ENCODE results near the gene RPL5.
"Not testable (repeated sequence)": the region's sequence is repeated elsewhere in the genome, so short reads cannot be mapped to it uniquely, and the experiment has no call there.

Gene RPL5

DNA sequence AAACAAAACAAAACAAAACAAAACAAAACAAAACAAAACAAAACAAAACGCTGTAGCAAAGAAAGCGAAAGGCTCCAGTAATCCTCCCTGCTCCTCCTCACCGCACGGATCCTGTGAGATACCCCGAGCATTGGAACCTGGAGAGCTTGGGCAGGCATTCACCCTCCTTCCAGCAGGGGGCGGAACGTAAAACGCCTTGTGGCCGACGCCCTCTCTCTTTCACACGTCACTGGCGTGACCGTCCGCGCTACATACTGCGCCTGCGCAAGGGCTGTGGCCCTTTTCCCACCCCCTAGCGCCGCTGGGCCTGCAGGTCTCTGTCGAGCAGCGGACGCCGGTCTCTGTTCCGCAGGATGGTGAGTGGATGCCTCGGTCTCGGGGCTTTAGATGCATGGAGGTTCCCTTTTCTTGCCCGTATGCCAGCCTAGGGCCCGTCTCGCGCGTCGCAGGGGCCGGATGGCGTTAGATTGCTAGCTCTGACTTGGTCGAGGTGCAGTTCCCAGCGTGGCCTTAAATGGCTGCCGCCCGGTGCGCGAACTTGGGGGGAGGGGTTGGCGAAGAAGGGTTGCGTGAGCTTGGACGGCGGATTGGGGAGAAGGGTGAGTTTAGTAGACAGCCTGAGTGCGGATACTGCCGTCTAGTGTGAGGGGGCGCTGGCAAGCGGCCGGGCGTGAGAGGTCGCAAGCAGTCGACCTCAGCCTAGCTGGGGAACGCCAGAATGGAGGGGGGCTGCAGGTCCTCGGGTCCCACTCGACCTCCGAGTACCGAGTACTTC, at the start of gene RPL5:
Gene RPL5, plus strand, starts transcription at position 279 of the 775 bp plus-strand sequence. Its CDS starts 75 bp downstream, at position 354.
- DNase-seq (ENCODE audit: low read depth) = peak; percentile 75

DNA sequence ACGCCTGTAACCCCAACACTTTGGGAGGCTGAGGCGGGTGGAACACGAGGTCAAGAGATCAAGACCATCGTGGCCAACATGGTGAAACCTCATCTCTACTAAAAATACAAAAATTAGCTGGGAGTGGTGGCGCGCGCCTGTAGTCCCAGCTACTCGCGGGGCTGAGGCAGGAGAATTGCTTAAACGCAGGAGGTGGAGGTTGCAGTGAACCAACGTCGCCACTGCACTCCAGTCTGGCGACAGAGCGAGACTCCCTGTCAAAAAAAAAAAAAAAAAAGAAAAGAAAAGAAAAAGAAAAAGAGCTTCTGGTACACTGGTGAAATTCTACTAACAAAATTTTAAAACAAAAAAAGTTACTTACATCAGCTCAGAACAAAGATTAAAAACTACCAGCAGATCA, 48.3 kb upstream of the RPL5 start:
- not testable (repeated sequence) for DNase-seq (ENCODE audit: low read depth)

DNA sequence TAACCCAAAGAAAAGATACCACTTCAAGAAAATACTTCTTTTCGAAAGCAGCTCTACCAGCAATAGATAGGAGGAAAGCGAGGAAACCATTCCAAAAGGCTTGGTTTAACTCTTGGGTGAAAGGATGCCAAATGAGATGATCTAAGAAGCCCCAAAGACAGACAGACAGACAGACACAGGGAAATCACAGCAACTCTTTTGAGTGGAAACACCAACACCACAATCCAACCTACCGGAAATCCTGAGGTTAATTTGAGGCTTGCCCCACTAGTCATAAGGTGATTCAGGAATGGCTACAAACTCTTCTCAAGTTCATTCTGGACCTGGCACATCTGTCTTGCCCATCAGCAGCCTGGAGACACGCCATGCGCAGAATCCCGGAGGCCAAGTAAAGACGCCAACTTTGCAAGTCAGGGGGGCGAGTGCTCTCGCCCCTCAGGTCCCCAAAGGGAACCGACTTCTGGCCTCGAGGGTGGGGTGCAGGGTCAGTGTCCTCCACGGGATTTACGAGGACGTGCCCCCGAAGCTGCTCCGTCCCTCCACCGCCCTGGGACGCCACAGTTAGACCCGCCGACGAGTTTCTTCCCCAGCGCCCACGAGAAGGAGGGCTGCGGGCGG, 47.7 kb upstream of the RPL5 start:
- DNase-seq (ENCODE audit: low read depth) = peak; percentile 16

DNA sequence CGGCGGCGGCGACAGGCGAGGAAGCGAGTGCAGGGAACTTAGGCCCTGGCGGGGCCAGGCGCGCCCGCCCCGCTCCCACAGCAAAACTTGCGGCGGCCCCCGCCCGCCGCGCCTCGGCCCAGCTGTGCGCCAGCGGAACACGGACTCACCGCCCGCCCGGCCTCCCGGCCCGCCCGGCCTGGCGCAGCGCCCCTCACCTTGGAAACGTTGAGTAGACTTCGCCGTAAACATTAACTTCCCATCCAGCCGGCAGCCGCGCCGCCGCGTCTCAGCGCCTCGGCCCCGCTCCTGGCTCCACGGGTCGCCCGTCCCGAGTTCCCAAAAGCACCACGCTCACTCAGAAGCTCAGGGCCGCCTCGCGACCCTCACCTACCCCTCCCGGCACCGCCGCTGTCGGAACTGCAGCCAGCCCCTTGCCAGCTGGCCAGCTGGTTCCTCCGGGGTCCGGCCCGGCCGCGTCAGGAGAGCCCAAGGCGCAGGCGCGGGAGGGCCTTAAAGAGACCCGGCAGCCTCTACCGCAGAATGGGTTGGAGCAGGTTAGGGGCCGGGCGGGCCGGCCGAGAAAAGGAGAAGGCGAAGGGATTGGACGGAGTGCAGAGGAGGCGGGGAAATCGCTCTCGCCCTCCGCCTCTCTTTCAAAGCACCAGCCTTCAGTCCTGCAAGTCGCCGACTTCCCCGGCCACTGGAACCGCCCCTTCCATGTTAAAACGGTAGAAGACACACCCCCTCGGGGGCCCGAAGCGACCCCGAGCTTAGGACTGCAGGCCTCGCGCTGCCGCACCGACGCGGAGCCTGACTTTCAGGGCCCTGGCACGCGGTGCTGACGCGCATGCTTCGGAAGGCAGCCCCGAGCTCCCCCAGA, 47.0 kb upstream of the RPL5 start, which contains the start of gene EVI5:
Gene EVI5, minus strand, starts transcription at position 470 of the 862 bp plus-strand sequence. CDS start 48,562 bp downstream, outside the sequence.
- peak; percentile 74 for DNase-seq (ENCODE audit: low read depth)

DNA sequence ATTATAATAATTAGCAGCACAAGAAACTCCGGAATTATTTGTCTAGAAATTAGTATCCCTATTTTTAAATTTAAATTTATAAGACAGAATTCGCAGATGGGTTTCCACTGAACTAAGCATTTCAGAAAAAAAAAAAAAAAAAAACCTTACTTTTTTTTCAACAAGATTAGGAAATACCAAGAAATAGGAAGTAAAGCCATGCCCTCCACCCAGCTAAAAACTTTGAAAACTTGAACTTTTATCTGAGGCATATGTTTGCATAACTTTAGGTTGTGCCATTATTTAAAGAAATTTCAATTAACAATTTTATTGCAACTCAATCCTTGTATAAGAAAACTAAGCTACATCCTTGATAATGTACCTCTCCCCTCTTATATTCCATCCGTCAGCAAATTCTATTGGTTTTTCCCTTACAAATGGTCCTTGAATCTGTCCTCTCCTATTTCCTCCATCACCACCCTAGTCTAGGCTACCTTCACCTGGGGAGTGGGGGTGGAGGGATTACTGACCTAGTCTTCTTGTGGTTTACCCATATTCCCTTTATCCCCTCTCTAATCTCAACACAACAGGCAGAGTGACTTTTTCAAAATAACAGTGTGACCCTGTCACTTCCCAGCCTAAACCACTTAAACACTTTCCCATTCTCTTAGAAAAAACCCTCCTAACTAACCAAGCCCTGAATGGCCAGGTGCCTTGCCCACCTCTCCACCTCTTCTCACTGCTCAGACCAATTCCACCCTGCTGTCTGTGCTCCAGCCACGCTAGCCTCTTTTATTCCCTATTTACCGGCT, 45.5 kb upstream of the RPL5 start:
- DNase-seq (ENCODE audit: low read depth) = no peak

DNA sequence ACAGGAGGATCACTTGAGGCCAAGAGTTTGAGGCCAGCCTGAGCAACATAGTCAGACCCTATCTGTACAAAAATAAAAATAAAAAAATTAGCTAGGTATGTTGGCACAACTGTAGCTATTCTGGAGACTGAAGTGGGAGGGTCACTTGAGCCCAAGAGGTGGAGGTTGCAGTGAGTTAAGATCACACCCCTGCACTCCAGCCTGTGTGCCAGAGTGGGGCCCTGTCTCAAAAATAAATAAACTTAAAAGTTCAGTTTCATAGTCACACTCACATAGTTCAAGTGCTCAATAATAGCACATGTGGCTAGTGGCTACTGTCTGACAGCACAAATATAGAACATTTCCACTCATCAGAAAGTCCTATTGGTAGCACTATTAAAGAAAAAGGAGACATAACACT, 41.8 kb upstream of the RPL5 start:
- no peak for DNase-seq (ENCODE audit: low read depth)

DNA sequence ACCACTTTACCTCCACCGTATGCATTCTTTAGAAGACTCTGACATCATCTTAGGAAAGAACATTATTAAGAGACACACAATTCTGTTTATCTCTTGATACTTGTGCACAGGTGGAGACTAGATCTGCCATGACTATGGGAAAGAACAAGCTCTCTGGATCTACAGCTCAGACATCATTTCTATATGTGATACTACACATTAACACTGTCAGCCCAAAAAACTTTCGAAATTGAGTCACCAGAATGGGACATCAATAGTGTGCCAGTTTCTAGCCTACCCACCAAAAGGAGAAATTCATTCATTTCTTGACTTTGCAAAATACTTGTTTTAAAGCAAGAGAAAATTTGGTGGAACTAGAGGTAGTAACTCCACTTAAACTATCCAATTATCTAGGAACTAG, 41.0 kb upstream of the RPL5 start:
- DNase-seq (ENCODE audit: low read depth) = no peak

DNA sequence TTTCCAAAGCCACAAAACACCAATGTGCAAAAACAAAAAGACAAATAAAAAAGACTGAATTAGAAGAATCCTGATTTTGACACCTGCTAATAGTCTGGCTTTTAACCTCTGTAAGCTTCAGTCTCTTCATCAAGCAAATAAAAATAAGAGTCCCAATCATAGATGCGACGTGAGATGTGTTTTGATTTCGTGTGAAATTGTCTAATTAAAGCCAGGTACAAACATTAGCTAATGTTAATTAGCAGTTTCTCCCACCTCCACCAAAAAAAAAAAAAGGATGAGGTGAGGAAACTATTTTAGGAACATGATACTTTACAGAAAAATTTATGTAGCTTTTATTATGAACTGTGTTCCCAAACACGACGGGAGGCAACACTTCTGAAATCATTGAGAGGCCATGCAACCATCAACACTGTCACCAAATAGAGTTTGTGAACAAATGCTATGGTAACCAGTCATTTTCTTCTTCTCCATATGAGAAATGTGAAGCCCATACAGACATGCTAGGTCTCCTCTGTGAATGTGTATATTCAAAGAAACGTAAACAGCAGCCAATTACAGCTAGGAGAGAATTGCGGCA, 40.3 kb upstream of the RPL5 start:
- DNase-seq (ENCODE audit: low read depth) = no peak

DNA sequence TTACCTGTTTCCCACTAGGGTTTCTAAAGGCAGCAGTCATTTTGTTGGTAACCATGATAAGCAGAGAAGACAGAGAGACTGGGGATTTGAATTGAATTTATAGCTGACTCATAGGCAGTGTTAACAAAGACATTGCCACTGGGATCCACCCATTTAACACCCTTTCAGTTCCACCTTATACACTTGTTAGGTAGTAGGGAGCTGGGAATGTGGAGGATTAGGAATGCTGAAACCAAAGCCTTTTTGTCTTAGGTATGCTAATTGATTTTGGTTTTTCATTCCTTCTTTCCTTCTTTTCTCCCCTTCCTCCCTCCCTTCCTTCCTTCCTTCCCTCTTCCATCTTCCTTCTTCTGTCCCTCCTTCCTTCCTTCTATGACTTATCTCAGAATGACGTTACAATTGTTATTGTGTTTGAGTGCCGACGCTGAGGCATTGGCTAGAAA, 39.5 kb upstream of the RPL5 start:
- DNase-seq (ENCODE audit: low read depth) = no peak

DNA sequence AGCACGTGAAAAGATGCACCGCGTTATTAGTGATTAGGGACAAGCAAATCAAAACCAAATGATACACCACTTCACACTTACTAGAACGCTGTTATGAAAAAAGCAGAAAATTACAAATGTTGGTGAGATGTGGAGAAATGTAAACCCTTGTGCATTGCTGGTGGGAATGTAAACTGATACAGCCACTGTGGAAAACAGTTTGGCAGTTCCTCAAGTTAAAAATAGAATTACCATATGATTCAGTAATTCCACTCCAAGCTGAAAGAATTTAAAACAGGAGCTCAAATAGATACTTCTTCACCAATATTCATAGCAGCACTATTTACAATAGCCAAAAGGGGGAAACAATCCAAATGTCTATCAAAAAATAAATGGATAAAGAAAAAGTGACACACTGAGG, 36.7 kb upstream of the RPL5 start:
- no peak for DNase-seq (ENCODE audit: low read depth)

DNA sequence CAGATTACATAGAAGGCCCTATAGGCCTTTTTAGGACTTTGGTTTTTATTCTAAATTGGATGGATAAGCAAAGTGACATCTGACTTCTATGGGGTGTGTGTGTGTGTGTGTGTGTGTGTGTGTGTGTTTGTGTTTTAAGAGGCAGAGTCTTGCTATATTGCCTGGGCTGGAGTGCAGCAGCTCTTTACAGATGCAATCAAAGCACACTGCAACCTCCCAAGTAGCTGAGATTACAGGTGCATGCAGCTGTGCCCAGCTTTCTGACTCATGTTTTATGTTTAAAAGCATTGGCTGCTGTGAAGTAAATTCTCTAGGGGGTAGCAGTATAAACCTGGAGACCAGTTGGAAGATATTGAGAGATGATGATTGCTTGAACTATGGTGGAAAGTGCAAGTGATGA, 34.5 kb upstream of the RPL5 start:
- no peak for DNase-seq (ENCODE audit: low read depth)

DNA sequence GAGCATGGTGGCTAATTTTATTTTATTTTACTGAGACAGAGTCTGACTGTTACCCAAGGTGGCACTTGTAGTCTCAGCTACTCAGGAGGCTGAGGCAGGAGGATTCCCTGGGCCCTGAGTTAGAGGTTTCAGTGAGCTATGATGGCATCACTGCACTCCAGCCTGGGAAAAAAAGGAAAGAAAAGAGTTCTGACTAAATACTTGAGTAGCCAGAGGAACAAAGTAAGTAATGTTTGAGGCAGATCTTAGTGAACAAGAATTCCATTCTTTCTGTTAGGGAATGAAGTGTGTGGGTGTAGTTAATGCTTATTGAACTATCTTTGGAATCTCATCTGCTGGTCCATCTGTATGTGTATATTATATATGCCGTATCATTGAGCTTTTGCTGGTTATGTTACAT, 33.9 kb upstream of the RPL5 start:
- no peak for DNase-seq (ENCODE audit: low read depth)

DNA sequence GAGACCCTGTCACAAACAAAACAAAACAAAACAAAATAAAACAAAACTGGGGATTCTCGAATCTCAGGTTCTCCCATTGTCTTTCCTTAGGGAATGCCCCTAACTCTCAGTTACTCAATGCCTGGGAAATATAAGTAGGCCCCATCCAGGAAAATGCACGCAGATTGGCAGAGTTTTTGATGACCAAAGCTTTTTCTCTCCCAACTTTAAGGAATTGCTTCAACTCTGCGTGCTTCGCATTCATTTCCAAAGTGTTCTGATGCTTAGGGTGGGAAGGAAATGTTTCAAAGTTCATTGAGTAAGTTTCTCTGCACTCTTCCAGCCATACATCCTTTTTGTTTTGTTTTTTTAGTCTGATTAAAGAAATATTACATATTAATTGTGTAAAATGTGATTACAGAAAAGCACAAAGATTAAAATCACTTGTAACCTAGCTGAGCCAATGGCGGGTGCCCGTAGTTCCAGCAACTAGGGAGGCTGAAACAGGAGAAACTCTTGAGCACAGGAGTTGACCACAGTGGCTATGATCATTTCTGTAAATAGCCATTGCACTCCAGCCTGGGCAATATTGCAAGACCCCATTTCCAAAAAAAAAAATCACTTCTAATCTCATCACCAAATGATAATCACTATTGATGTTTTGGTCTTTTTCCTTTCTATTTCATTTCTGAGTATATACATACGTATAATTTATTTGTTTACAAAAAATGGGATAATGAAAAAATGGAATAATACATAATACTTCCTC, 28.5 kb upstream of the RPL5 start:
- DNase-seq (ENCODE audit: low read depth) = no peak

DNA sequence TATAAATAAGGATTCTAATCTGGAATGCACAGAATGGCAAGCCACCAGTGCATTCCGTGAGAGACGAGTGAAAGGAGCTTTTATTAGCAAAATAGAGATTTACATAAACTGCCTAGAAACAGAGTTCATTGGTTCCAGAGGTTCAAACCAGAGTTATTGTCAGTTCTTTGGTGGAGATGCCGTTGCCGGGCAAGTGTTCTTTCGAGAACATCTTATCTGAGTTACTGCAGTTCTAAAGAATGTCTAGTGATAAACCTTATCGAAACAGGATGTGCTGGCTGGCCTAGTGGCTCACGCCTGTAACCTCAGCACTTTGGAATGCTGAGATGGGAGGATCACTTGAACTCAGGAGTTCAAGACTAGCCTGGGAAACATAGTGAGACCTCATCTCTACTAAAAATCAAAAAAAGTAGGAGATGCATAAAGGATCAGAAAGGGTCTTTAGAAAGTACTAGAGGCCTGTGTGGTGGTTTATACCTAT, 27.1 kb upstream of the RPL5 start:
- peak; percentile 70 for DNase-seq (ENCODE audit: low read depth)

DNA sequence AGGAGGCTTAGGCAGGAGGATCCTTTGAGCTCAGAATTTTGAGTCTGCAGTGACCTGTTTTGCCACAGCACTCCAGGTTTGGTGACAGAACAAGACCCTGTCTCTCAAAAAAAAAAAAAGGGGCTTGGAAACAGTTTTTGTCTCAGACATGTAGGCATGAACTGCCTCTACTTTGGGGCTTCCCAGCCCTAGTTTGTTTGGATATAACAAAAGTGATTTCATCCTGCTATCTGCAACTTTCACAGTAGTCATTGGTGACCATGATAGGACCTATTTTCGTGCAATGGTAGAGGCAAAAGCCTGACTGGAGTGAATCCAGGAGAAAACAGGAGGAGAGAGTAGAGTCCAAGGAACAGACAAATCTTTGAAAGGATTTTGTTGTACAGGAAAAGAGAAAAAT, 26.6 kb upstream of the RPL5 start:
- no peak for DNase-seq (ENCODE audit: low read depth)

DNA sequence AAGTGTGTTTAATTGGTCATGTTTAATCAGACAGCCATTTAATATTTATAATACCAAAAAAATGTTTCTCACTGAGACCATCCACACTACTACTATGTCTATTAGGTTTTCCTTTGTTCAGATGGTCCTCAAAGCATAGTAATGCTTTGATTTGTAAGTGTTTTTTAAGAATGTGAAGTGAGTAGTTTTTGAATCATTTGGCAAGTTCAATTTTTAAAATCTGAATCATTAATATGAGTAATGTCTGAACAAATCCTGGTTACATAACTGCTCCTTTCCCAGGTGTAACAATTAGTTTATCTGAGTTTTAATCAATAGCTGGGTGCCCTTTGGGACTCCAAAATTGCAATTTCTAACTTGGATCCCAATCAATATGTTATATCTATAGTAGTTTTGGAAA, 23.5 kb upstream of the RPL5 start:
- DNase-seq (ENCODE audit: low read depth) = no peak

DNA sequence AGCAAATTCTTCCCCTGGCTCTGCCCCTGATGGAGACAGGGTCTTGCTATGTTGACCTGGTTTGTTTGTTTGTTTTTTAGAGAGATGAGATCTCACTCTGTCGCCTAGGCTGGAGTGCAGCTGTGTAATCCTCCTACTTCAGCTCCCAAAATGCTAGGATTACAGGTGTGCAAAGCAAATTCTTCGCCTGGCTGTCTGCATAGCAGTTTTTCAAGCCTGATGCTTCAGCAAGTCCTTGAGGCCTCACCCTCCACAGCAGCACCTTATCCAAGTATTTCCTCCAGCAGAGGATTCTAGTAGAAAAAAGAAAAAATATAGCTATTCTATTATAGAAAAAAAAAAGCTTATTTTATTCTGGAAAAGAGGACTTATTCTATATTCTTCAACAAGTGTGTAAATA, 15.1 kb upstream of the RPL5 start:
- DNase-seq (ENCODE audit: low read depth) = no peak

DNA sequence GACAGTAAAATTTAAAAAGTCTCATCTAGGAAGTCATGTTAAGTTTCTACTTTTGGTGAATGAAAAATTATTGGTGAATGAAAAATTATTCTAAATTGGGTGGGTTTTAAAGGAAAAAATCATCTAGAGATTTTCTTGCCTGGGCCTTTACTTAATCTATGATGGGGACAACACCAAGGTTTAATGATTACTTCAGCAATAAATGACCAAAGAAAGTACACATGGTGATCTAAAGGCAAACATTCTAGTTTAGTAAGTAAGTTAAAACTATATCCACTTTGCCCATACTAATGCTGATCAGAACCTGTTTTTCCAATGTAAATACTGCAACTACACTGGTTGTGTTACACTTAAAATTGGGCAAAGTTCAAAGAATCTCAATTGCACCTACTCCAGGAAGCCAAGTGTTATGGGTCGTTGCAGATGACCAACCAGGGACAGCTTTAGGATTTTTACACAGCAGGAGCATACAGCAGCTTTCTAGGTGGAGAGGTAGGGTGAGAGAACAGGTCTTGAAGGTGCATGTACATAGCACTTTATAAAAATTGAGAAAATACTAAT, 14.6 kb upstream of the RPL5 start:
- no peak for DNase-seq (ENCODE audit: low read depth)

DNA sequence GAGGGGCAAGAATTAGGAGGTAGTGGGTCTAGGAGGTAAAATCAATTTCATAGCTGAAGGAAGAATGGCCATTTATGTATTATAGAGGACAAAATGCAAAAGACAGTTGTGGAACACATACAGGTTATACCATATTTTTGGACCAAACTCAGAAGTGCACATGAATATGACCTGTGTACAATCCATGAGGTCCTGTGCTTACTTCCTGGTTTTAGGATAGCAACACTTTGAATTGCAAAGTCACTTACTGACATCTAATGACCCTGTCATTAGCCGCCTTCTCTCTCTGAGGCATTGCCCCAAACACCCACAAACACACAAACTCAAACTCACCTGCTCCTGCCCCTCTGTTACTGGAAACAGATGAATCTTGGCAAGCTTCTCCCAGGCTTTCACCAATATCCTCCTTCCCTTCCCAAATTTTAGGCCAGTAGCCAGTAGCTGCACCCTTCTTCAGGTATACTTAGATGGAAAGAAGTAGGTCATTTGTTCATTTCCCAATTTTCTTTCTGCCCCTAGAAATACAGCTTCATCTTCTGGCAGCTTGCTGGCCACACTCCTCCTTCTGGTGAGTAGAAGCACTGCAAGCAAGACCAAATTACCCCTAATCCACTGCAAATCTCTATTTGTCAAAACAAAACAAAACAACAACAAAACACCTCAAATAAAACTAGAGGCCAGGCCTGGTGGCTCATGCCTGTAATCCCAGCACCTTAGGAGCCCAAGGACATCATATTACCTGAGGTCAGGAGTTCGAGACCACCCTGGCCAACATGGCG, 13.7 kb upstream of the RPL5 start:
- DNase-seq (ENCODE audit: low read depth) = no peak
